ENCODE measurements around the gene KANSL1.

GRCh38 chr17:46003907-46004748, 189.1 kb downstream of the KANSL1 start:
- no peak for TF ChIP-seq CTCF (IDR thresholded peaks at IDR 0.05)
- no peak for TF ChIP-seq POLR2A (IDR thresholded peaks at IDR 0.05)
